NCI-H345 (cell line): ENCODE data around the gene PLA2G4C.
"Not testable (repeated sequence)": the region's sequence is repeated elsewhere in the genome, so short reads cannot be mapped to it uniquely, and the experiment has no call there.

Experiments
- DNase-seq: peaks from one replicate; lab custom pipeline; 2025; lab: John Stamatoyannopoulos, UW

The PLA2G4C gene

GRCh38 chr19:48111280-48111679 lies 663 bp upstream of the PLA2G4C start:
- DNase-seq = no peak

GRCh38 chr19:48108997-48109782 lies 1.4 kb downstream of the PLA2G4C start:
- no peak for DNase-seq

GRCh38 chr19:48103922-48104321 lies 6.7 kb downstream of the PLA2G4C start:
- DNase-seq = no peak

- DNase-seq = no peak
These were observed 7.5 kb downstream of the PLA2G4C start for GRCh38 chr19:48102870-48103751.

GRCh38 chr19:48095612-48096175 lies 14.9 kb downstream of the PLA2G4C start:
- DNase-seq = no peak

- DNase-seq = no peak
These were observed 15.8 kb downstream of the PLA2G4C start for GRCh38 chr19:48094855-48095203.

GRCh38 chr19:48094129-48094854 lies 16.3 kb downstream of the PLA2G4C start:
- DNase-seq = no peak

GRCh38 chr19:48091111-48091718 lies 19.4 kb downstream of the PLA2G4C start:
- DNase-seq = not testable (repeated sequence)

- no peak for DNase-seq
These were observed 20.3 kb downstream of the PLA2G4C start for GRCh38 chr19:48090281-48090802.

- DNase-seq = not testable (repeated sequence)
These were observed 21.6 kb downstream of the PLA2G4C start for GRCh38 chr19:48088991-48089390.

- no peak for DNase-seq
These were observed 24.4 kb downstream of the PLA2G4C start for GRCh38 chr19:48085904-48086864.

- DNase-seq = no peak
These were observed 25.5 kb downstream of the PLA2G4C start for GRCh38 chr19:48085076-48085475.

- no peak for DNase-seq
These were observed 29.5 kb downstream of the PLA2G4C start for GRCh38 chr19:48081106-48081505.

GRCh38 chr19:48070177-48070769 lies 40.3 kb downstream of the PLA2G4C start:
- not testable (repeated sequence) for DNase-seq

- DNase-seq = no peak
These were observed 41.2 kb downstream of the PLA2G4C start for GRCh38 chr19:48069435-48069834.

- no peak for DNase-seq
These were observed 46.1 kb downstream of the PLA2G4C start for GRCh38 chr19:48064509-48064908.

- no peak for DNase-seq
These were observed 48.9 kb downstream of the PLA2G4C start for GRCh38 chr19:48061401-48062344.

GRCh38 chr19:48060381-48060780 lies 50.2 kb downstream of the PLA2G4C start:
- no peak for DNase-seq

GRCh38 chr19:48059331-48059730 lies 51.3 kb downstream of the PLA2G4C start:
- DNase-seq = no peak
